COLO668 (cell line): ENCODE results near the gene MMP24.
"Not testable (repeated sequence)": the region's sequence is repeated elsewhere in the genome, so short reads cannot be mapped to it uniquely, and the experiment has no call there.

ENCODE experiments used
- DNase-seq: peaks from one replicate; lab custom pipeline; 2025; ENCODE audit not compliant: unreplicated experiment; lab: John Stamatoyannopoulos, UW

The MMP24 gene

GRCh38 chr20:35215066-35215956 is 11.2 kb upstream of the MMP24 start:
- no peak for DNase-seq

- DNase-seq, result no peak
These were observed 9.9 kb upstream of the MMP24 start for GRCh38 chr20:35216541-35216940.

- DNase-seq, result no peak
These were observed 2.5 kb upstream of the MMP24 start for GRCh38 chr20:35223941-35224340.

GRCh38 chr20:35224536-35224935 is 2.0 kb upstream of the MMP24 start:
- no peak for DNase-seq

GRCh38 chr20:35225319-35226125 is 968 bp upstream of the MMP24 start:
- DNase-seq, result no peak

- peak; percentile 61 for DNase-seq
These were observed 593 bp downstream of the MMP24 start for GRCh38 chr20:35226884-35227681.

GRCh38 chr20:35232575-35232974 is 6.1 kb downstream of the MMP24 start:
- no peak for DNase-seq

GRCh38 chr20:35235881-35236280 is 9.4 kb downstream of the MMP24 start:
- no peak for DNase-seq

- DNase-seq, result no peak
These were observed 11.0 kb downstream of the MMP24 start for GRCh38 chr20:35237486-35237885.

- no peak for DNase-seq
These were observed 11.7 kb downstream of the MMP24 start for GRCh38 chr20:35238170-35238569.

- DNase-seq, result no peak
These were observed 12.2 kb downstream of the MMP24 start for GRCh38 chr20:35238735-35239134.

GRCh38 chr20:35240083-35240810 is 13.8 kb downstream of the MMP24 start:
- DNase-seq, result no peak

- DNase-seq, result no peak
These were observed 14.4 kb downstream of the MMP24 start for GRCh38 chr20:35240811-35241293.

- no peak for DNase-seq
These were observed 16.8 kb downstream of the MMP24 start for GRCh38 chr20:35243317-35243716.

GRCh38 chr20:35243986-35244385 is 17.5 kb downstream of the MMP24 start:
- DNase-seq, result no peak

GRCh38 chr20:35246723-35247122 is 20.2 kb downstream of the MMP24 start:
- DNase-seq, result no peak

GRCh38 chr20:35248641-35249475 is 22.4 kb downstream of the MMP24 start:
- DNase-seq, result no peak

- DNase-seq, result no peak
These were observed 25.1 kb downstream of the MMP24 start for GRCh38 chr20:35251613-35251940.

- DNase-seq, result no peak
These were observed 25.6 kb downstream of the MMP24 start for GRCh38 chr20:35252037-35252461.

- not testable (repeated sequence) for DNase-seq
These were observed 26.1 kb downstream of the MMP24 start for GRCh38 chr20:35252598-35252997.
